Measurements from ENCODE around the gene TMEM273.

GRCh38 chr10:49186613-49187012, 1.6 kb downstream of the TMEM273 start:
- no peak for TF ChIP-seq CTCF (IDR thresholded peaks at IDR 0.05)
- no peak for TF ChIP-seq TEAD4 (IDR thresholded peaks at IDR 0.05; ENCODE audit: borderline replicate concordance, insufficient read depth)
- TF ChIP-seq GABPA (IDR thresholded peaks at IDR 0.05; ENCODE audit: low read depth): no peak
- no peak for TF ChIP-seq GATA2 (CRISPR knock-in tag; IDR thresholded peaks at IDR 0.05)

Measured in SK-N-SH (cell line).